Ovary (tissue), 3 donors: ENCODE results near the gene SF3B1.

Source experiments
- POLR2A ChIP-seq: fragments of 450-650 bp; IDR thresholded peaks from one replicate; pipeline ENCODE4 v1.6.1; 2017; ENCODE audit warnings: antibody characterized with exemption, mild to moderate bottlenecking, moderate library complexity
- TF ChIP-seq, protein P1 (sequence below), 3 donors: fragments of 450-650 bp in 2 of 3; fragments of 200-600 bp in 1 of 3; IDR thresholded peaks; one replicate each; pipeline versions ENCODE4 v1.5.1 to v1.8.0; 2016 to 2022; ENCODE audit warnings: antibody characterized with exemption in 3 of 3, mild to moderate bottlenecking in 1 of 3
- donor health status: DM: no; HTN: no; CAD: no.

DNA sequence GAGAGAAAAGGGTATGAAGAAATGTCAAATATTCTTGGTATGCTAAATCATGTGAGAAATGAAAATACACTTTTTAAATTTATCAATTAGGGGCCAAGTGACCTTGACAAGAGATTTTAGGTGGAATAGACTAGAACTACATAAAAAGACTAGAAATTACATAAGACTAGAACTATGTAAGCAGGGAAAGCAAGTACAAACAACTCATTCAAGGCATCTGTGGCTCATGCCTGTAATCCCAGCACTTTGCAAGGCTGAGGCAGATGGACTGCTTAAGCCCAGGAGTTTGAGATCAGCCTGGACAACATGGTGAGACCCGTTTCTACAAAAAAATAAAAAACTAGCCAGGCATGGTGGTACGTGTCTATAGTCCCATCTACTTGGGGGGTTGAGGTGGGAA, 20.3 kb downstream of the SF3B1 start:
- TF ChIP-seq POLR2A, result no peak
- TF ChIP-seq, protein P1, sequence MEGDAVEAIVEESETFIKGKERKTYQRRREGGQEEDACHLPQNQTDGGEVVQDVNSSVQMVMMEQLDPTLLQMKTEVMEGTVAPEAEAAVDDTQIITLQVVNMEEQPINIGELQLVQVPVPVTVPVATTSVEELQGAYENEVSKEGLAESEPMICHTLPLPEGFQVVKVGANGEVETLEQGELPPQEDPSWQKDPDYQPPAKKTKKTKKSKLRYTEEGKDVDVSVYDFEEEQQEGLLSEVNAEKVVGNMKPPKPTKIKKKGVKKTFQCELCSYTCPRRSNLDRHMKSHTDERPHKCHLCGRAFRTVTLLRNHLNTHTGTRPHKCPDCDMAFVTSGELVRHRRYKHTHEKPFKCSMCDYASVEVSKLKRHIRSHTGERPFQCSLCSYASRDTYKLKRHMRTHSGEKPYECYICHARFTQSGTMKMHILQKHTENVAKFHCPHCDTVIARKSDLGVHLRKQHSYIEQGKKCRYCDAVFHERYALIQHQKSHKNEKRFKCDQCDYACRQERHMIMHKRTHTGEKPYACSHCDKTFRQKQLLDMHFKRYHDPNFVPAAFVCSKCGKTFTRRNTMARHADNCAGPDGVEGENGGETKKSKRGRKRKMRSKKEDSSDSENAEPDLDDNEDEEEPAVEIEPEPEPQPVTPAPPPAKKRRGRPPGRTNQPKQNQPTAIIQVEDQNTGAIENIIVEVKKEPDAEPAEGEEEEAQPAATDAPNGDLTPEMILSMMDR (IDR thresholded peaks at IDR 0.05), result no peak
